NOMO-1 (cell line): ENCODE data around the gene ZGPAT.

Experiments used
- DNase-seq, 2 experiments: peaks; one replicate each; lab custom pipeline; 2025; ENCODE audit not compliant: unreplicated experiment in 2 of 2; lab: John Stamatoyannopoulos, UW

The ZGPAT gene

DNA sequence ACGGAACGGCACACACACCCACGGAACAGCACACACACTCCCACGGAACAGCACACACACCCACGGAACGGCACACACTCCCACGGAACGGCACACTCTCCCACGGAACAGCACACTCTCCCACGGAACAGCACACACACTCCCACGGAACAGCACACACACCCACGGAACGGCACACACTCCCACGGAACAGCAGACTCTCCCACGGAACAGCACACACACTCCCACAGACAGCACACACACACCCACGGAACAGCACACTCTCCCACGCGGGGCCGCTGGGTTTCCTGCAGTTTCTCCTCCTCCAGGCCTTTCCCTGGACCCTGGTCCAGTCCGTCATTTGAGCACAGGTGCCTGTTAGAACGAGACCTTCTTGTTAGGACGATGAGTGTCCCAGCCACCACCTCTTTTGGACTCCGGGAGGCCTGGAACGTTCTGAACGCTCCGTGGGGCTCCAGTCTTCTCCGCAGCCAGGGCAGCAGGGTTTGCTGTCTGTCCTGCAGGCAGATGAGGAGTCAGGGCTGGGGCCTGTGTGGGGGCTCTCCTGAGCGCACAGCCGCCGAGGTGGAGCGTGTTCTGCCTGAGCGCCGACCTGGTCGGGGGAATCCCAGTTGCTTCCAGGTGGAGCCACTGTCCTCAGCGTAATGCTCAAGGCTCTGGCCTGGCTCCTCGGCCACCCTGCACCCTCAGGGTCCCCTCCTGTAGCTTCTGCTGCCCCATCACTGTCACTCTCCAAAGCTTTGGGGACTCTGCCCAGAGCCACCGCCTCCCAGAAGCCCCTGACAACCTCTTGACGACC is 29.0 kb upstream of the ZGPAT start:
- DNase-seq = no peak

DNA sequence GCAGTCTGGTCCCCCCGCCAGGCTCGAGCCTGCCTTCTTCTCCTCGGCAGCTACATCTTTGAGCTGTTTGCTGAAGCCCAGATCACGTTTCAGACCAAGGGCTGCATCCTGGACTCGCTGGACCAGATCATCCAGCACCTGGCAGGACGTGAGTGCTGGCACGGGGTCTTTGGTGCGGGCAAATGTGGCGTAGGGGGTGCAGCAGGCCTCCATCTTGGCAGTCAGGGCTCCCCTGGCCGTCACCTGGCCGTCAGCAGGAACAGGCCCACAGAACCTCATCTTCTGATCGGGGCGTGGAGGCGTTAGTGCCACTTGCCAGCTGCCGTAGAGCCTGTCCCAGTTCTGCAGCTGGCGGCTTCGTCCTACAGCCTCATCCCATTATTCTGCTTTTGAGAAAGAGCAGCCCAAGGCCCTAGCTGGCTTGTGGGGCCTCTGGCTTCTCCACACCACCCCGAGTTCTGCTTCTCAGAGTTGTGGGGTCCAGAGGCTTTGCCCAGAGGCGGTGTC is 28.0 kb upstream of the ZGPAT start:
- DNase-seq = no peak

DNA sequence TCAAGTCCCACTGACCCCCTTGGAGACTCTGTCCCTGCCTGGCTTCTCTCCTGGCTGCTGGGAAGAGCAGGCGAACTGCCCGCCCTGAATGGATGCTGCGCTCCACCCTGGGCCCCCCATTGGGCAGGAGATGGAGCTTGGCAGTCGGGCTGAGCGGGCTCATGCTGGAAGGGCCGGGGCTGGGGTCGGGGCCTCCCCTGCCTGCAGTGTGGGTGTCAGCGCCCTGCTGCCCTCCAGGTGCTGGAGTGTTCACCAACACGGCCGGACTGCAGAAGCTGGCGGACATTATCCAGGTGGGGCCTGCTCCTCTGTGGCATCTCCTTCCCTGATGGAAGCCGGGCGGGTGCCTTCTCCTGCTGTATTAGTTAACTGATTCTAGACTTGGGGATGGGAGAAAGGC is 27.4 kb upstream of the ZGPAT start:
- no peak for DNase-seq

DNA sequence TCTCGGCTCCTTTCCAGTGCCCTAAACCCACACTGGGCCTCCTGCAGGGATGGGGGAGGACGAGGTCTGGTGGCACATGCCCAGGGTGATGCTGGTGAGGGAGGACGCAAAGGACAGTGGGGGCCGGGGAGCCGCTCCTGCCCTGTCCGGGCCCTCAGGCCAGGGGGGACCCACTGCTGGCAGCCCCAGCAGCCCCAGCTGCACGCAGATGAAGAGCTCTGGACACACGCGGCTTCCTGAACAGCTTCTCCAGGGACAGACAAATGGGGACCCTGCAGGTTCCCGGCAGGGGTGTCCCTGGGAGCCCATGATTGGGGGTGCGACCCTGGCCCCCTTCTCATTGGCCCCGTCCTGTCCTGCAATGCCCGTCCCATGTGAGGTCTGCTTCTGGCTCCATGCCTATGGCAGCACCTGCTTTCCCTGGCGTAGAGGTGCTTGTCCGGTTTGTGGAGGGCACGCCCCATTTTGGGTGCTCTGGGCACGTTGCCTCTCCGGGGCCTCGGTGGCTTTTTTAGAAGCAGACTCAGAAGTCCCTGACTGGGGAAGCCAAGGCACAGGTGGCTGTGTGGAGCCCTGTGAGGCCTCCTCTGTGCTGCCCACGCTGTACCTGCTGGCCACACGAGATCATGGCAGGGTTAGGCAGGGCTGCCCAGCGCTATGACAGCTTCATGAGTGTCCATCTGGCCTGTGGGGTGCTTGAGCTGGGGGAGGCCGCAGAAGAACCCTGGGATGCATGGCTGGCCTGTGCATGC is 26.8 kb upstream of the ZGPAT start:
- no peak for DNase-seq

DNA sequence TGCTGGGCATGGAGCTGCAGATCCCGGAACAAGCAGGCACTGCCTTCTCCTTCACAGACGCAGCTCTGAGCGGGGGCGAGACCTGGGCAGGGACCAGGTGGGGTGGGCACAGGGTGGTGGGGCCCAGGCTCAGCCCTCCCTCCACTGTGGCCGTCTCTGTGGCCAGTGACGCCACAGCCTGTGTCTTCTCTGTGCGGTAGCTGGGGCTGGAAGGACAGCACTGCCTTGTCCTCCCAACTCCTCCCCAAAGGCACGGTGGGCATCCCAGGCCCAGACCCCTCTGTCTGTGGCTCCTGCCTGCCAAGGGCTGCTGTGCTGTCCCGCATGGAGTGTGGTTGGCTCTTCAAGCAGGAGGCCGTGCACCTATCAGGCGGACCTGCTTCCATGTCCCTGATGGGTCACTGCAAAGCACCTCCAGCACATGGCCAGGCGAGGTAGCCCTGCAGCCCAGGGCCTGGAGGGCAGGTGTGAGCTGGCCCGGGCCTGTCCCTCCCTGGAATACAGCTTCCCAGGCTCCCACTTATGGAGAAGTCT is 26.2 kb upstream of the ZGPAT start:
- DNase-seq = no peak

DNA sequence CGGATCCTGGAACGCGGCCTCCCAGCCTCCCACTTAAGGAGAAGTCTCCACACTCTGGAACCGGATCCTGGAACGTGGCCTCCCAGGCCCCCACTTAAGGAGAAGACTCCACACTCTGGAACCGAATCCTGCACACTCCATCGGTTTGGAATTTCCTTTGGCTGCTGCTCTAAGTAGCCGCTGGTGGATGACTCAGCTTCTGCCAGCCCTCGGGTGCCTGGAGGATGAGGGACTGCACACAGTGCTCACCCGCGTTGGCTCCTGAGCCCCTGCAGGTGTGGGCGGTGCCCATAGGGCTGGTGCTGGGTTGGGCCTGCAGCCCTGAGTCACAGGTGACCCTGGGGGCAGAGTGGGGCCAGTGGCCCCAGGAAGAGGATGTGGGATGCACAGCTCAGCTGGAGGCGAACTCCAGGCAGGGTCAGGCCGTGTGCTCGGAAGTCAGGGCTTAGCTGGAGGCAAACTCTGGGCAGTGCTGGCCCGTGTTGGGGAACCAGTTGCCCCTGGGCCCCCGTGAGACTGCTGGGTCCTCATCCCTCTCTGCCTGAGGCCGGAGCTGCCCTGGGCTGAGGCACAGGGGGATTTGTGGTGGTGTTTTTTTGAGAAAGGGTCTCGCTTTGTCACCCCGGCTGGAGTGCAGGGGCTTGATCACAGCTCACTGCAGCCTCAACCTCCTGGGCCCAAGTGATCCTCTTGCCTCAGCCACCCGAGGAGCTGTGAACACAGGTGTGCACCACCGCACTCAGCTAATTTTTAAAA is 25.3 kb upstream of the ZGPAT start:
- DNase-seq = no peak

DNA sequence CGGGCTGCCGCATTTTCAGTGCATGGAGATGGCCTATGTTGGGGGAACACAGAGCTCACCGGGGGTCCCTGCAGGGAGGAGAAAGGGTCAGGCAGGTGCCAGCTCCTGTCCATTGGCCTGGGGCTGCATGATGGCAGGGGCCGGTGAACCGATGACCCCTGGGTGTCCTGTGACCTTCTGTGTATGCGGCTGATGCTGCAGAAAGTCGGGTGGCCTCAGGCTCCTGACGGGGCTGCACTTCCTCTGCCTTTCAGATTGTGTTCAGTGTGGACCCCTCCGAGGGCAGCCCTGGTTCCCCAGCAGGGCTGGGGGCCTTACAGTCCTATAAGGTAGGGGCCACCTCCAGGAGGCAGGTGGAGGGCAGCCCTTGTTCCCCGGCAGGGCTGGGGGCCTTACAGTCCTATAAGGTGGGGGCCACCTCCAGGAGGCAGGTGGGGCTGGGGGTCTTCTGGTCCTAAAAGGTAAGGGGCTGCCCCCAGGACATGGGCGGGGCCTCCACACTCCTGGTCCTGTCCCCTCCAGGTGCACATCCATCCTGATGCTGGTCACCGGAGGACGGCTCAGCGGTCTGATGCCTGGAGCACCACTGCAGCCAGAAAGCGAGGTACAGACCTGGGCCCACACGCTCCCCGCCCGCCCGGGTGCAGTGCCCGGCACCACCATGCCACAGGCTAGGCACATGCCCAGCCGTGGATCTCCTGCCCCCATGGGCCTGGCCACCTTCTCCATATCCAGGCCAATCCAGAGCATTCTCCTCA is 22.4 kb upstream of the ZGPAT start:
- DNase-seq = no peak

DNA sequence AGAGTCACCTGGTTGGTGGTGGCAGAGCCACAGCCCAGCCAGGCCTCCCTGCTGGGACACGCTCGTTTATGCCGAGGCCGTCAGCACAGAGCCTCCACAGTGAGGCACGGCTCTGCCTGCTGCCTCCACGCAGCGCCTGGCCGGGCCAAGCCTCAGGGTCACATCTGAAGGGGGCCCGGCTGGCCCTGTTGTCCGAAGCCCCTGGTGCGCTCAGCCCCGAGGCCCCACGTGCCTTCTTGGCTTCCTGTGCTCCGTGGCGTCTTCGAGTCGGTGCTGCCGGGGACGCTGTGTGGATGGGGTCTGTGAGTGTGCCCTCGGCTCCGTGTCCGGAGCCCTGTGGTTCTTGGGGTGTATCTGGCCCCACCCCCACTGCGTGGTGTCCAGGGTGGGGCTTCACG is 21.7 kb upstream of the ZGPAT start:
- no peak for DNase-seq

DNA sequence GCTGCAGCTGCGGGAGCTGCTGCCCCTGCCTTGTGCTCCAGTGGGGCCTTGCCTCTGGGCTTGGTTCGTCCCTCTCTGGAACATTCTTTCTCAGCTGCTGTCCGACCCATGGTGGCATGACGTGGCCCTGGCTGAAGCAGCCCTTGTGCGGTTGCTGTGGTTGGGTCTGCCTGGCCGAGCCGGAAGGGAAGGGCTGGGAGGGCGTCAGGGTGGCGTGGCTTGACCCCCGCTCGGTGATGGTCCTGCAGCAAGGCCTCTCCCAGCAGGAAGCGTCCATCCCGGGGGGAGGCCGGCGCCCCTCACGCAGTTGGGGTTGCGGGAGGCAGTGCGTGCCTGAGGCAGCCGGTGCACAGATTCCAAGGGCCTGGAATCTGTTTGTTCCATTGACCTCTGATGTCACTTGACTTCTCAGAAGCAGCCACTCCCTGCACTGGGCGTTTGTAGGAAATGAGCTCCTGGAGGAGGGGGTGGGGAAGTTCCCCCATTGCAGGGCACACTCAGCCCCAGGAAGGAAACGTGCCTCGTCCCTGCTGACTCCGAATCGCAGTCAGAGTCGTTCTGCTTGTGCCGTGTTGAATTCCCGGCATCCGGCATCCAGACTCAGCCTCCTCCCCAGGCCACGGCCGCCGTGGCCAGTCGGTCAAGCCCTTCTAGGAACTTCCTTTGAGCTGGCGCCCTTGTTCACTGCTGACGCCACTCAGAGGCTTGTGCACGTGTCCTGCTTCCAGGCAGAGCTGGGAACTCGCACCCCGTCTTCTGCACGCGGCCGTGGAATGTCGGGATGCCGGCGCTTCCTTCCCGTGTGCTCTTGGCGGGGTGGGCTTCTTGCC is 21.1 kb upstream of the ZGPAT start:
- DNase-seq = peak; percentile 41 to 50

DNA sequence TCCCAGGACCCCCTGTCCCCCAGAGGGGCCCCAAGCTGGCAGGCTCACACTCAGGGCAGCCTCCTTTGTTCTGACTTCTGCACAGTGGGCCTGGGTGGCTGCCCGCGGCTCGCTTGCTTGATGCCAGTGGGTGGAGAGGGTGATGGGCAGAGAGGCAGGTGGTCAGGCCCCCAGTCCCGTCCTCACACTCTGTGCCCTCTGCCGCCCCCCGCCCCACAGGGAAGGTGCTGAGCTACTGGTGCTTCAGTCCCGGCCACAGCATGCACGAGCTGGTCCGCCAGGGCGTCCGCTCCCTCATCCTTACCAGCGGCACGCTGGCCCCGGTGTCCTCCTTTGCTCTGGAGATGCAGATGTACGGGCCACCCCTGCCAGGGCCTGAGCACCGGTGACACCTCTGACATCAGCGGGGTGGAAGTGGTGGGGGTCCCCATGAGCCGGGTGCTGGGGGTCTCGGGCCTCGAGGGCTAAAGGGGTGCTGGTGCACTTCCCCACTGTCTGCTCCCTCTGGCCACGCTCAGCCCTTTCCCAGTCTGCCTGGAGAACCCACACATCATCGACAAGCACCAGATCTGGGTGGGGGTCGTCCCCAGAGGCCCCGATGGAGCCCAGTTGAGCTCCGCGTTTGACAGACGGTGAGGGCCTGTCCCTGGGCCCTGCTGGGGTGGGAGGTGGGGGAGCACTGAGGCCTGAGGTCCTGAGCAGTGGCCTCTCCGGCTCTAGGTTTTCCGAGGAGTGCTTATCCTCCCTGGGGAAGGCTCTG is 20.2 kb upstream of the ZGPAT start:
- no peak for DNase-seq

DNA sequence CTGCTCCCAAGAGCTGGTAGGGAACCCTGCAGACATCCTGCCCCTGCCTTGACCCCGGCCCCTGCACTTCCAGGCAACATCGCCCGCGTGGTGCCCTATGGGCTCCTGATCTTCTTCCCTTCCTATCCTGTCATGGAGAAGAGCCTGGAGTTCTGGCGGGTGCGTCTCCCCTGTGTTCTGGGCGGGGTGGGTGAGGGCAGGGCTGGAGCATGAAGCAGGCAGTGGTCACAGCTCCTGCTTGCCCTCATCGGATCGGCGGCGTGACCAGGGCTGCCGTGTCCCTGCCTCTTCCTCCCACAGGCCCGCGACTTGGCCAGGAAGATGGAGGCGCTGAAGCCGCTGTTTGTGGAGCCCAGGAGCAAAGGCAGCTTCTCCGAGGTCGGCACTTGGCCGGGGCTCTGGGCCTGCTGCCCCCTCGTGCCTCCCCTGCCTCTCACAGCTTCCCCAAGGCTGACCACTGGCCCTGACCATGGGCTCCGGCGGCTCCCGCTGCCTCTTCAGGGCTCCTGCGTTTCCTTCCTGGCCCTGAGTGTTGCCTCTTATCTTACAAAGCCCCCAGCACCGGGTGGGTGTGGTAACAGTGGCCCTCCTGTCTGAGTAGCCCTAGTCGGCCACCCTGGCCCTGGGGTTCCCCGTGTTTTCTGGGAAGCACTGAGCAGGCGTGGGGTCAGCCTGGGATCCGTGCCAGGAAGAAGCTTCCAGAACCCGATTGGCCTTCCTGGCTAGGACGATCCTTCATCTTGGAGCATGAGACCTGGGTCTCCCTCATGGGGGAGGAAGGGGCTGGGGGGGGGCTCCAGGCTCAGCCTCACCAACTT is 19.4 kb upstream of the ZGPAT start:
- DNase-seq = no peak

DNA sequence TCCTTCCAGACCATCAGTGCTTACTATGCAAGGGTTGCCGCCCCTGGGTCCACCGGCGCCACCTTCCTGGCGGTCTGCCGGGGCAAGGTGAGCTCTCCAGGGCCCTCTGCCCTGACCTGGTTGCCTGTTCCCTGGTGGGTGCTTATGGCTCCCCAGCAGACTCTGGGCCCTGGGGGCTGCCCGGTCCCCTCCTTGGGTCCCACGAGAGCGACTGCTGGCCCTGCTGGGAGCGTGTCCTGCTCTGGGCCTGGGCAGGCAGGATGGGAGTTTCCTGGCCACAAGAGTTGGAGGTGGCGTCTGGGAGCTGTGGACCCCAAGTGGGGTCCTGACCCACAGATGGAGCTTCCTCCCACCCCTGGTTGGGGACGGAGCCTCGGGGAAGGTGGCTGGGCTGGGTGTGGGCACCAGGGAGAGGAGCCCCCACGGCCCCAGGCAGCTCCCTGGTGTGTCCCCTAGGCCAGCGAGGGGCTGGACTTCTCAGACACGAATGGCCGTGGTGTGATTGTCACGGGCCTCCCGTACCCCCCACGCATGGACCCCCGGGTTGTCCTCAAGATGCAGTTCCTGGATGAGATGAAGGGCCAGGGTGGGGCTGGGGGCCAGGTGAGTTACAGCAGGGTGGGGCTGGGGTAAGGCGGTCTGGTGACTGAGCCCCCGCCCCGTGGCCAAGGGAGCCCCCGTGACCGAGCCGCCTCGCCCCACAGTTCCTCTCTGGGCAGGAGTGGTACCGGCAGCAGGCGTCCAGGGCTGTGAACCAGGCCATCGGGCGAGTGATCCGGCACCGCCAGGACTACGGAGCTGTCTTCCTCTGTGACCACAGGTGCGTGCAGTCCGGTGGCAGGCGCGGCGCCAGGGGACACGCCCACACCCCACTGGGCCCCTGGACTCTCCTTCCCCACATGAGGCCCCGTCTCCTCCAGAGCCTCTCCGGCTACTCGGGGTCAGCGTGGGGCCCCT is 18.5 kb upstream of the ZGPAT start:
- DNase-seq = no peak

DNA sequence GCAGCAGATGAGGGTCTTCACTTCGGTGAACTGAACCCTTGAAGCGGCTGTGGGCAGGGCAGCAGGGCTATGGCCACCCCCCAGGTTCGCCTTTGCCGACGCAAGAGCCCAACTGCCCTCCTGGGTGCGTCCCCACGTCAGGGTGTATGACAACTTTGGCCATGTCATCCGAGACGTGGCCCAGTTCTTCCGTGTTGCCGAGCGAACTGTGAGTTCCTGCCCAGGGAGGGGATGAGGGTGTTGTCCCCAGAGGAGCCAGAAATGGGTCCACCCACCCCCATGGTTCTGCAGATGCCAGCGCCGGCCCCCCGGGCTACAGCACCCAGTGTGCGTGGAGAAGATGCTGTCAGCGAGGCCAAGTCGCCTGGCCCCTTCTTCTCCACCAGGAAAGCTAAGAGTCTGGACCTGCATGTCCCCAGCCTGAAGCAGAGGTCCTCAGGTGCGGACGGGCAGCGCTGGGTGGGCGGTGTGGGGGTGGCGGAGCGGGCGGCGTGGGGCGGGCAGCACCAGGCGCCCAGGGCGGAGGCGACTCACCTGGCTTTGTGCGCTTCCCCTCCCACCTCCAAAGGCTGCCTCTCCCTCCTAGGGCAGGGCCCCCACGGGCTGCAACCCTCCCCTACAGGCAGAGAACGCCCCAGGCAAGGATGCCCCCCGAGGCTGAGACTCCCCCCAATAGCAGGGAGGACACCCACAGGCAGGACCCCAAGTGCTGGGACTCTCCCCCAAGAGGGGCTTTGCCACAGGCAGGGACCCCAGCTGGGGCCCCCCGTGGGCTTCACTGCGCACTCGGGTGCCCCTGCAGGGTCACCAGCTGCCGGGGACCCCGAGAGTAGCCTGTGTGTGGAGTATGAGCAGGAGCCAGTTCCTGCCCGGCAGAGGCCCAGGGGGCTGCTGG is 17.6 kb upstream of the ZGPAT start:
- no peak for DNase-seq

DNA sequence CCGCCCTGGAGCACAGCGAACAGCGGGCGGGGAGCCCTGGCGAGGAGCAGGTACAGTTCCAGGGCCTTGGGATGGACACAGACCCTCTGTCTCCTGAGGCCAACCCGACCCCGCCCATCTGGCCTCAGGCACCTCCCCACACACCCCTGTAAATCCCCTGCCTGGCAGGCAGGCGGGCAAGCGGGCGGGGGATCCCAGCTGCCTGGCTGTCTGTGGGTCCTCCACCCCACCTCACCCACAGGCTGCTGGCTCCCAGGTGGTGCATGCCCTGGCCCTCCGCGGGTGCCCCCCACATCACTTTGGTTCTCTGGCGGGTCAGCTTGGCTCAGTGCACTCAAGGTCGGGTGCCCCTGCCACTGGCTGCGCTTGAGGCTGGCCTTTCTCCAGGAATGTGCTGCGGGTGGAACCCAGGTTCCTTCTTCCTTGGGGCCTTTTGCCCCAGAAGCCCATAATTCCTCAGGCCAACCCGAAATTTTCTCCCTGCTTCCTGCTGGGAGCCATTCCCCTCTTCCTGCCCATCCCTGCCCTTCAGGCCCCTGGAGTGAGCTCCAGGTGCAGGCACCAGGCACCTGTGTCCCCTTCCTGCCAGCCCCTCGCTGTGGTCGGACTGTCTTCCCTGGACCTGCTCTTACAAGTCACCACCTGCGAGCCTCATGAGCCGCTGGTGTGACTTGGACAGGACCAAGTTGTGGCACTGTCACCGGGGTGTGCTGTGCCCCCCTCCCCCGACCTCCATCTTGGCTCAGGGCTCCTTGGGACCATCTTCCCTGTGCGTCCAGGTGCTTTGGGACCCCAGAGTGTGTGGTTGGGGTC is 16.7 kb upstream of the ZGPAT start:
- DNase-seq = no peak
